Nephron (organoid): ENCODE results near the gene GKN1.

Experiments used
- H3K27ac Mint-ChIP-seq, 3 experiments: 2 replicates each; pipeline ENCODE4 v1.8.0; 2020; ENCODE audit warnings: mixed read lengths in 3 of 3, mild to moderate bottlenecking in 2 of 3, moderate library complexity in 1 of 3
- H3K27me3 Mint-ChIP-seq: 2 replicates; pipeline ENCODE4 v1.8.0; 2021; ENCODE audit warnings: low read depth, mild to moderate bottlenecking, moderate library complexity, mixed read lengths
- H3K36me3 Mint-ChIP-seq: 2 replicates; pipeline ENCODE4 v1.8.0; 2020; ENCODE audit warnings: low read depth, mixed read lengths
- H3K4me1 Mint-ChIP-seq: 2 replicates; pipeline ENCODE4 v1.8.0; 2020; ENCODE audit warnings: mixed read lengths
- H3K4me3 Mint-ChIP-seq, 3 experiments: 2 replicates each; pipeline ENCODE4 v1.8.0; 2020; ENCODE audit warnings: mild to moderate bottlenecking in 3 of 3, mixed read lengths in 3 of 3, moderate library complexity in 2 of 3
- H3K9me3 Mint-ChIP-seq: 2 replicates; pipeline ENCODE4 v1.8.0; 2020; ENCODE audit warnings: mixed read lengths
- TF ChIP-seq, protein P1 (sequence below), 3 experiments: fragments of 200-600 bp; sonication (generic); IDR thresholded peaks; one replicate each; pipeline ENCODE4 v1.5.0; 2021; ENCODE audit warnings: antibody characterized with exemption in 3 of 3; ENCODE audit not compliant: unreplicated experiment in 3 of 3

GKN1 gene

GRCh38 chr2:68974946-68975665 lies 670 bp downstream of the GKN1 start:
- Mint-ChIP-seq H3K4me1 (peaks cover 9% of the 10 kb centered on the region), H3K27me3 (no peaks in the 10 kb centered on the region), H3K27ac (no peak overlapping the region), H3K36me3 (no peaks in the 10 kb centered on the region), H3K9me3 (no peaks in the 10 kb centered on the region), H3K4me3 (no peak overlapping the region)
- TF ChIP-seq, protein P1, sequence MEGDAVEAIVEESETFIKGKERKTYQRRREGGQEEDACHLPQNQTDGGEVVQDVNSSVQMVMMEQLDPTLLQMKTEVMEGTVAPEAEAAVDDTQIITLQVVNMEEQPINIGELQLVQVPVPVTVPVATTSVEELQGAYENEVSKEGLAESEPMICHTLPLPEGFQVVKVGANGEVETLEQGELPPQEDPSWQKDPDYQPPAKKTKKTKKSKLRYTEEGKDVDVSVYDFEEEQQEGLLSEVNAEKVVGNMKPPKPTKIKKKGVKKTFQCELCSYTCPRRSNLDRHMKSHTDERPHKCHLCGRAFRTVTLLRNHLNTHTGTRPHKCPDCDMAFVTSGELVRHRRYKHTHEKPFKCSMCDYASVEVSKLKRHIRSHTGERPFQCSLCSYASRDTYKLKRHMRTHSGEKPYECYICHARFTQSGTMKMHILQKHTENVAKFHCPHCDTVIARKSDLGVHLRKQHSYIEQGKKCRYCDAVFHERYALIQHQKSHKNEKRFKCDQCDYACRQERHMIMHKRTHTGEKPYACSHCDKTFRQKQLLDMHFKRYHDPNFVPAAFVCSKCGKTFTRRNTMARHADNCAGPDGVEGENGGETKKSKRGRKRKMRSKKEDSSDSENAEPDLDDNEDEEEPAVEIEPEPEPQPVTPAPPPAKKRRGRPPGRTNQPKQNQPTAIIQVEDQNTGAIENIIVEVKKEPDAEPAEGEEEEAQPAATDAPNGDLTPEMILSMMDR (IDR thresholded peaks at IDR 0.05; ENCODE audit: unreplicated experiment in 3 of 3), result no peak

DNA sequence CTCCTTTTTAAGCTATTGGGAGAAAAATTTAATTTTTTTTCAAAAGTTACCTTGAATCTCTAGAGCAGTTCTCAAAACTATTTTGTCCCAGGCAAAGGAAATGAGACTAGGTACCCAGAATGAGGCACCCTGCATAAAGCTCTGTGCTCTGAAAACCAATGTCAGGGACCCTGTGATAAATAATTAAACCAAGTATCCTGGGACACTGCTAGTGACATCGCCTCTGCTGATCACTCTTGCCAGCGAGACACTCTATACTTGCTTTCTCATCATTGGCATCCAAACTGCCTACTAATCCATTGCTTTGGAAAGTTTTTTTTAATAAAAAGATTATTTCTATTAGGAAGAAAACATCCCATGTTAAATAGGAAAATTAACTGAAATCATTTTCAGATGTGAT lies 1.4 kb downstream of the GKN1 start:
- Mint-ChIP-seq H3K27ac (no peak overlapping the region), H3K4me3 (no peak overlapping the region), H3K36me3 (no peaks in the 10 kb centered on the region), H3K27me3 (no peaks in the 10 kb centered on the region), H3K9me3 (no peaks in the 10 kb centered on the region), H3K4me1 (peaks cover 3% of the 10 kb centered on the region)
- TF ChIP-seq, protein P1 (IDR thresholded peaks at IDR 0.05; ENCODE audit: unreplicated experiment in 3 of 3), result no peak

- no peak overlapping the region for H3K4me3 Mint-ChIP-seq
- no peaks in the 10 kb centered on the region for H3K27me3 Mint-ChIP-seq
- H3K4me1 Mint-ChIP-seq, result no peaks in the 10 kb centered on the region
- H3K9me3 Mint-ChIP-seq, result no peaks in the 10 kb centered on the region
- no peaks in the 10 kb centered on the region for H3K36me3 Mint-ChIP-seq
- TF ChIP-seq, protein P1 (IDR thresholded peaks at IDR 0.05; ENCODE audit: unreplicated experiment in 3 of 3), result no peak
- H3K27ac Mint-ChIP-seq, result no peak overlapping the region
These were observed 3.0 kb downstream of the GKN1 start for GRCh38 chr2:68977453-68977852.

DNA sequence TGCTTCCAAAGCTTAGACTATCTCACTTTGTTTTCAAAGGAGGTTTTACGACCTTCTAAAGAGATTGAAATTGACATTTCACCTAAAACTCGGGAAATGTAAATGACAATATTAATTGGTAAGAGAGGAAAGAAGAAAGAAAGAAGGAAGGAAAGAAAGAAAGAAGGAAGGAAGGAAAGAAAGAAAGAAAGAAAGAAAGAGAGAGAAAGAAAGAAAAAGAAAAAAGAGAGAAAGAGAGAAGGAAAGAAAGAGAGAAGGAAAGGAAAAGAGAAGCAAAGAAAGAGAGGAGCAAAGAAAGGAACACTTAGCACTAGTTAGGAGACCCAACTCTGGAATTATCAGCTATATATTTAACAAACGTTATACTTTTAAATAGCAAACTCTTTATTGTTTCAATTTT lies 3.7 kb downstream of the GKN1 start:
- H3K4me1 Mint-ChIP-seq, result no peaks in the 10 kb centered on the region
- no peaks in the 10 kb centered on the region for H3K9me3 Mint-ChIP-seq
- H3K4me3 Mint-ChIP-seq, result no peak overlapping the region
- TF ChIP-seq, protein P1 (IDR thresholded peaks at IDR 0.05; ENCODE audit: unreplicated experiment in 3 of 3), result no peak
- no peaks in the 10 kb centered on the region for H3K27me3 Mint-ChIP-seq
- no peak overlapping the region for H3K27ac Mint-ChIP-seq
- no peaks in the 10 kb centered on the region for H3K36me3 Mint-ChIP-seq

DNA sequence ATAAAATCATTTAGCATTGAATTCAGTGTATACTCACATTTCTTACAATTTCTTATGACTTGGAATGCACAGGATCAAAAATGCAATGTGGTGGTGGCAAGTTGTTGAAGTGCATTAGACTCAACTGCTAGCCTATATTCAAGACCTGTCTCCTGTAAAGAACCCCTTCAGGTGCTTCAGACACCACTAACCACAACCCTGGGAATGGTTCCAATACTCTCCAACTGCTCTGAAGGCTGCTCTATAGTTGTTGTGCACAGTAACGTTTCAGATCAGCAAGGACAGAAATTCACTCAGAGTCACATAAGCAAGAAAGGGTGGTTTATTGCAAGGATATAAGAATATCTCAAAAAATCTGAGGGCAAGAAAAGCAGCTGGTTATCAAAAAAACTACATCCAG lies 6.5 kb downstream of the GKN1 start:
- no peaks in the 10 kb centered on the region for H3K4me1 Mint-ChIP-seq
- no peaks in the 10 kb centered on the region for H3K9me3 Mint-ChIP-seq
- no peak overlapping the region for H3K27ac Mint-ChIP-seq
- H3K4me3 Mint-ChIP-seq, result no peak overlapping the region
- TF ChIP-seq, protein P1 (IDR thresholded peaks at IDR 0.05; ENCODE audit: unreplicated experiment in 3 of 3), result no peak
- no peaks in the 10 kb centered on the region for H3K27me3 Mint-ChIP-seq
- H3K36me3 Mint-ChIP-seq, result no peaks in the 10 kb centered on the region

DNA sequence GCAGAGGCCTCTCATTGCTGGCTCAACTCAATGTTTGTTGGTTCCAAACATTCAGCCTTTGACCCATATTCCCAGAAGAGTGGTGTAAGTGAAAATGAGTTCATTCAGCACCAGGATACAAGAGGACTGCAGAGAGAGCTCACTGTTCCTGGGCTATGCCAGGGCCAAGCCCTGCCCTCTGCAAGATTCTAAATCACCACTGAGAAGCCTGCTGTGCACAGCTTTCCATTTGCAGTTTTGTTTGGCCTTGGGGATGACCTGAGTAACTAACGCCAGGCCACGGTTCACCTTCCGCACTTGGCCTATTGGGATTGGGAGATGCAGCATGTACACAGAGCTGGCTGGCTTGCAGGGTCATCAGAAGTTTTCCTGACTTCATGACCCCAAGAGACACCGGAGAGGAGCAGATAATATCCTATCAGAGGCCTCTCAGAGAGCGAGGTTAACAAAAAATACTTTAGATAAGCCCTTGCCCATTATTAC lies 12.6 kb downstream of the GKN1 start:
- no peaks in the 10 kb centered on the region for H3K4me1 Mint-ChIP-seq
- no peaks in the 10 kb centered on the region for H3K36me3 Mint-ChIP-seq
- H3K27me3 Mint-ChIP-seq, result peaks cover 4% of the 10 kb centered on the region
- H3K4me3 Mint-ChIP-seq, result no peak overlapping the region
- TF ChIP-seq, protein P1 (IDR thresholded peaks at IDR 0.05; ENCODE audit: unreplicated experiment in 3 of 3), result no peak
- H3K9me3 Mint-ChIP-seq, result no peaks in the 10 kb centered on the region
- H3K27ac Mint-ChIP-seq, result no peak overlapping the region
